ENCODE measurements around the gene SFSWAP. TPM values are rescaled to one million over a fixed set of nuclear protein-coding genes. Genes with fewer than 3 reads are reported as not detected.
"Not testable (repeated sequence)": the region's sequence is repeated elsewhere in the genome, so short reads cannot be mapped to it uniquely, and the experiment has no call there.

The SFSWAP gene
- total RNA-seq, 1 donor from 2014 or later: 14.5 TPM

GRCh38 chr12:131701705-131702572 is 9.0 kb upstream of the SFSWAP start:
- DNase-seq (ENCODE audit: low read depth in 2 of 2): no peak

GRCh38 chr12:131702573-131702877 is 8.4 kb upstream of the SFSWAP start:
- no peak for DNase-seq (ENCODE audit: low read depth in 2 of 2)

- DNase-seq (ENCODE audit: low read depth in 2 of 2): no peak
These were observed 7.7 kb upstream of the SFSWAP start for GRCh38 chr12:131703161-131703560.

- no peak for DNase-seq (ENCODE audit: low read depth in 2 of 2)
These were observed 6.4 kb upstream of the SFSWAP start for GRCh38 chr12:131704509-131704908.

GRCh38 chr12:131706709-131707108 is 4.2 kb upstream of the SFSWAP start:
- DNase-seq (ENCODE audit: low read depth in 2 of 2): not testable (repeated sequence)

GRCh38 chr12:131709226-131709625 is 1.7 kb upstream of the SFSWAP start:
- DNase-seq (ENCODE audit: low read depth in 2 of 2): no peak

GRCh38 chr12:131711551-131712205 is 788 bp downstream of the SFSWAP start:
- DNase-seq (ENCODE audit: low read depth in 2 of 2): peak in 1 of 2 donors; percentile 21

GRCh38 chr12:131713349-131713748 is 2.5 kb downstream of the SFSWAP start:
- DNase-seq (ENCODE audit: low read depth in 2 of 2): no peak

- DNase-seq (ENCODE audit: low read depth in 2 of 2): no peak
These were observed 3.9 kb downstream of the SFSWAP start for GRCh38 chr12:131714759-131715158.

- DNase-seq (ENCODE audit: low read depth in 2 of 2): no peak
These were observed 5.4 kb downstream of the SFSWAP start for GRCh38 chr12:131716282-131716681.

GRCh38 chr12:131720241-131720640 is 9.4 kb downstream of the SFSWAP start:
- DNase-seq (ENCODE audit: low read depth in 2 of 2): no peak

- no peak for DNase-seq (ENCODE audit: low read depth in 2 of 2)
These were observed 10.0 kb downstream of the SFSWAP start for GRCh38 chr12:131720921-131721320.

GRCh38 chr12:131721548-131721947 is 10.7 kb downstream of the SFSWAP start:
- DNase-seq (ENCODE audit: low read depth in 2 of 2): no peak

- no peak for DNase-seq (ENCODE audit: low read depth in 2 of 2)
These were observed 12.6 kb downstream of the SFSWAP start for GRCh38 chr12:131723532-131723931.

GRCh38 chr12:131724534-131724933 is 13.6 kb downstream of the SFSWAP start:
- no peak for DNase-seq (ENCODE audit: low read depth in 2 of 2)

- no peak for DNase-seq (ENCODE audit: low read depth in 2 of 2)
These were observed 14.6 kb downstream of the SFSWAP start for GRCh38 chr12:131725503-131725902.

GRCh38 chr12:131728720-131729119 is 17.8 kb downstream of the SFSWAP start:
- no peak for DNase-seq (ENCODE audit: low read depth in 2 of 2)

- DNase-seq (ENCODE audit: low read depth in 2 of 2): no peak
These were observed 18.5 kb downstream of the SFSWAP start for GRCh38 chr12:131729254-131729955.

GRCh38 chr12:131732996-131733615 is 22.2 kb downstream of the SFSWAP start:
- no peak for DNase-seq (ENCODE audit: low read depth in 2 of 2)

GRCh38 chr12:131733874-131734273 is 23.0 kb downstream of the SFSWAP start:
- DNase-seq (ENCODE audit: low read depth in 2 of 2): no peak

GRCh38 chr12:131734336-131735152 is 23.7 kb downstream of the SFSWAP start:
- no peak for DNase-seq (ENCODE audit: low read depth in 2 of 2)
